B cell (primary cell): ENCODE results near the gene SOCS2. TPM values are rescaled to one million over a fixed set of nuclear protein-coding genes. Genes with fewer than 3 reads are reported as not detected.

Experiments
- ATAC-seq: fragments of 200-7000 bp; cut with Tn5 transposase; one replicate; pipeline ENCODE4 v1.10.0; 2021; ENCODE audit warnings: low read depth, mild to moderate bottlenecking, moderate number of reproducible peaks, moderate library complexity
- CTCF ChIA-PET: fragments of 350-600 bp; sonication (Branson Sonifier 250); formaldehyde crosslinking; loops from one replicate; lab custom pipeline; 2021; ENCODE audit warnings: antibody characterized with exemption, inconsistent platforms; lab: Charles Lee
- POLR2A ChIA-PET: fragments of 350-600 bp; sonication (Branson Sonifier 250); formaldehyde crosslinking; loops from one replicate; lab custom pipeline; 2021; ENCODE audit warnings: antibody characterized with exemption; lab: Charles Lee
- DNase-seq: peaks from one replicate; pipeline ENCODE4 v3.0.0; 2013
- H2AFZ ChIP-seq: 2 replicates; pipeline ENCODE4 v1.6.1; 2012; ENCODE audit warnings: mild to moderate bottlenecking, low read depth, low read length; ENCODE audit not compliant: insufficient read depth, poor library complexity, severe bottlenecking
- H3K27ac ChIP-seq, 2 donors: 1 replicate in 1 of 2; 2 replicates in 1 of 2; pipeline ENCODE4 v1.5.1; 2012 to 2013; ENCODE audit warnings: low read length in 2 of 2, mild to moderate bottlenecking in 2 of 2, moderate library complexity in 1 of 2
- H3K27me3 ChIP-seq, 4 experiments: fragments of 200-600 bp in 1 of 4; sonication (generic) in 1 of 4; replicated peaks in 1 of 4; 1 replicate in 2 of 4; 2 replicates in 2 of 4; pipeline versions ENCODE4 v1.6.1 to v1.7.0; 2013 to 2016; ENCODE audit warnings: low read length in 3 of 4, mild to moderate bottlenecking in 2 of 4, mixed read lengths in 1 of 4, moderate library complexity in 1 of 4; ENCODE audit not compliant: insufficient read depth in 4 of 4, control insufficient read depth in 3 of 4; ENCODE audit errors: control extremely low read depth in 1 of 4
- H3K36me3 ChIP-seq, 2 experiments: replicated peaks in 1 of 2; 1 replicate in 1 of 2; 2 replicates in 1 of 2; pipeline versions ENCODE4 v1.6.1 to v1.7.1; 2013; ENCODE audit warnings: low read length in 1 of 2; ENCODE audit not compliant: insufficient read depth in 2 of 2, control insufficient read depth in 1 of 2; ENCODE audit errors: control extremely low read depth in 1 of 2, extremely low read depth in 1 of 2
- H3K4me1 ChIP-seq, 2 donors: fragments of 200-600 bp in 1 of 2; sonication (generic) in 1 of 2; 1 replicate in 1 of 2; 2 replicates in 1 of 2; pipeline versions ENCODE4 v1.5.1 to v1.6.1; 2013 to 2017; ENCODE audit warnings: low read length in 2 of 2; ENCODE audit not compliant: control insufficient read depth in 2 of 2, insufficient read depth in 2 of 2
- H3K4me2 ChIP-seq: replicated peaks from 2 replicates; pipeline ENCODE3; 2012; ENCODE audit warnings: mild to moderate bottlenecking, low read depth, low read length; ENCODE audit not compliant: poor library complexity, severe bottlenecking
- H3K4me3 ChIP-seq, 5 experiments: fragments of 200-600 bp in 1 of 5; sonication (generic) in 1 of 5; 1 replicate in 3 of 5; 2 replicates in 2 of 5; pipeline versions ENCODE4 v1.5.1 to v1.7.0; 2011 to 2016; ENCODE audit warnings: low read length in 4 of 5, mild to moderate bottlenecking in 4 of 5, low read depth in 2 of 5, control low read depth in 1 of 5, moderate library complexity in 1 of 5; ENCODE audit not compliant: insufficient read depth in 1 of 5; ENCODE audit errors: control extremely low read depth in 1 of 5, extremely low read depth in 1 of 5
- H3K79me2 ChIP-seq: fragments of 200-600 bp; sonication (generic); one replicate; pipeline ENCODE4 v1.6.0; 2016; ENCODE audit warnings: low read length; ENCODE audit not compliant: control insufficient read depth, insufficient read depth
- H3K9ac ChIP-seq: fragments of 200-600 bp; sonication (generic); 2 replicates; pipeline ENCODE4 v1.6.1; 2017; ENCODE audit warnings: mild to moderate bottlenecking, low read length, moderate library complexity
- H3K9me3 ChIP-seq, 3 donors: one replicate each; pipeline versions ENCODE4 v1.6.1 to v1.7.1; 2013; ENCODE audit warnings: low read length in 2 of 3; ENCODE audit not compliant: control insufficient read depth in 2 of 3, insufficient read depth in 1 of 3; ENCODE audit errors: control extremely low read depth in 1 of 3
- H4K20me1 ChIP-seq: 2 replicates; pipeline ENCODE4 v1.6.0; 2012; ENCODE audit warnings: mild to moderate bottlenecking, low read length; ENCODE audit not compliant: insufficient read depth, control insufficient read depth, poor library complexity, severe bottlenecking
- H3K27ac Mint-ChIP-seq: one replicate; pipeline ENCODE4 v1.8.0; 2021; ENCODE audit warnings: mixed read lengths
- H3K27me3 Mint-ChIP-seq: one replicate; pipeline ENCODE4 v1.8.0; 2021; ENCODE audit warnings: mixed read lengths
- H3K4me1 Mint-ChIP-seq: one replicate; pipeline ENCODE4 v1.8.0; 2021; ENCODE audit warnings: mixed read lengths
- H3K4me3 Mint-ChIP-seq: one replicate; pipeline ENCODE4 v1.8.0; 2021; ENCODE audit warnings: mixed read lengths
- H3K9me3 Mint-ChIP-seq: one replicate; pipeline ENCODE4 v1.8.0; 2022; ENCODE audit warnings: mixed read lengths; ENCODE audit not compliant: insufficient read depth
- EZH2 ChIP-seq: IDR thresholded peaks from 2 replicates; pipeline ENCODE4 v1.6.1; 2012; ENCODE audit warnings: borderline replicate concordance, low read depth, mild to moderate bottlenecking, moderate library complexity, low read length; ENCODE audit not compliant: insufficient read depth, poor library complexity, severe bottlenecking
- WGBS: methylation state at CpG from one replicate; pipeline ENCODE4 v1.1.5; 2013; ENCODE audit warnings: missing lambda C conversion rate; ENCODE audit not compliant: insufficient coverage; 5-methylcytosine and 5-hydroxymethylcytosine counted together
- intact Hi-C: fragments of 100-400 bp; cut with micrococcal nuclease; formaldehyde crosslinking; loops from one replicate; pipeline ENCODE4 v1.10.0; 2022
- polyA plus RNA-seq: library from polyadenylated mRNA; depleted of rRNA; stranded (reverse); fragments of >200 nt; gene quantifications from 2 replicates; pipeline ENCODE4 v1.2.3, GENCODE V29; 2012
- total RNA-seq, 2 donors: library from RNA; stranded (reverse); fragments of 120-200 nt in 1 of 2; gene quantifications; 1 replicate in 1 of 2; 2 replicates in 1 of 2; pipeline versions ENCODE4 v1.2.3 to v1.2.4, GENCODE V29; 2013 to 2022
- TF ChIP-seq, protein P1 (sequence below): fragments of 200-600 bp; IDR thresholded peaks from one replicate; pipeline ENCODE4 v1.8.0; 2022; ENCODE audit warnings: antibody characterized with exemption, mild to moderate bottlenecking

Gene SOCS2
- total and polyA plus RNA-seq, 2 donors (not counting 1 experiment from before 2014, with no cell fraction given), result 1.3 to 1.6 TPM

DNA sequence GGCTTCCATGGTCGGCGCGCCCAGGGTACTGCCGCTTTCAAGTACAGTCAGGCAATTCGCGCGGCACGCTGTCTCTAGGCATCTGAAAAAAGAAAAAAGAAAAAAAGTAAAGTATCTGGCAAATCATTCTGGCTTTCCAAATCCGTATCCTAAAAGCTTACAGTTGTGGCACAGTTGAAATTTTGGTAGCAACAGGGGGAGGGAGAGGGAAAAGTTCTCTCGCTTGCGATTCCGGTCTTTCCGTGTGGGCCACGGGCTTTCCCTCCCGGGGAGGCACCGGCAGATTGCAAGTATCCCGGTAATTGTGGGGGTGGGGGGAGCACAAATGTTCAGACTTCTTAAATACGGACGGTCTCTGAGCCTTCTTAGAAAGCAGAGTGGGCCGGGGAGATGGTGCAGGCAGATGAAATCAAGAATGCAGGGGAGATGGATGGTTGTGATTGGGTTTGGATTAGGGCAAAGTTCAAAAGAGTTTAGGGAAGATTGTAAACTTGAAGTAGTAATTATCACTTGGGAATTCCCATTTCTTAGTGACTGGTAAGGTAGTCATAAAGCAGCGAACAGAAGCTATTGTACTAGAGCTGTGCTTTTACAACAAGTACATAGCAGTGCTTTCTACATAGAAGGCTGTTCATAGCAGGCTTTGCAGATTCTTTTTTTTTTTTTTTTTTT lies 1.2 kb downstream of the SOCS2 start:
- no peaks in the 10 kb centered on the region for H3K36me3 ChIP-seq
- CTCF ChIA-PET, result interaction anchor here (1.6 to 11.7 kb wide), 4 partner anchors 18 to 528 kb away, joined by 5 to 189 read pairs (median 14); no protein-coding TSS in a partner anchor
- DNase-seq, result no peak
- peaks cover 0 to 63% (median 50%) of the 10 kb centered on the region in 4 experiments for H3K27me3 ChIP-seq
- WGBS, result 2% methylated on average over 20 of the region's 21 CpGs
- intact Hi-C loops, result loop anchor here (1.0 to 10.0 kb wide), 6 partner anchors 17 to 891 kb away; partner anchors contain the start of genes EEA1, NUDT4 and UBE2N
- peaks cover 0 to 16% (median 0%) of the 10 kb centered on the region in 3 donors for H3K9me3 ChIP-seq
- H3K4me2 ChIP-seq, result peak overlapping the region; percentile 98
- peak overlapping the region in 4 of 5 experiments; percentile 9 to 69 (median 61) for H3K4me3 ChIP-seq
- no peak for ATAC-seq
- Mint-ChIP-seq H3K4me3 (peak overlapping the region; percentile 88), H3K9me3 (no peaks in the 10 kb centered on the region), H3K4me1 (peaks cover 21% of the 10 kb centered on the region), H3K27me3 (peaks cover 53% of the 10 kb centered on the region), H3K27ac (peak overlapping the region; percentile 2)
- POLR2A ChIA-PET, result interaction anchor here (0.5 to 0.7 kb wide), 2 partner anchors 404 to 1819 kb away, joined by 4 to 6 read pairs; no protein-coding TSS in a partner anchor
- no peak overlapping the region for H3K27ac ChIP-seq
- H2AFZ ChIP-seq, result peak overlapping the region; percentile 6
- H3K4me1 ChIP-seq, result peaks cover 26 to 33% of the 10 kb centered on the region in 2 donors
- no peaks in the 10 kb centered on the region for H4K20me1 ChIP-seq
- TF ChIP-seq, protein P1, sequence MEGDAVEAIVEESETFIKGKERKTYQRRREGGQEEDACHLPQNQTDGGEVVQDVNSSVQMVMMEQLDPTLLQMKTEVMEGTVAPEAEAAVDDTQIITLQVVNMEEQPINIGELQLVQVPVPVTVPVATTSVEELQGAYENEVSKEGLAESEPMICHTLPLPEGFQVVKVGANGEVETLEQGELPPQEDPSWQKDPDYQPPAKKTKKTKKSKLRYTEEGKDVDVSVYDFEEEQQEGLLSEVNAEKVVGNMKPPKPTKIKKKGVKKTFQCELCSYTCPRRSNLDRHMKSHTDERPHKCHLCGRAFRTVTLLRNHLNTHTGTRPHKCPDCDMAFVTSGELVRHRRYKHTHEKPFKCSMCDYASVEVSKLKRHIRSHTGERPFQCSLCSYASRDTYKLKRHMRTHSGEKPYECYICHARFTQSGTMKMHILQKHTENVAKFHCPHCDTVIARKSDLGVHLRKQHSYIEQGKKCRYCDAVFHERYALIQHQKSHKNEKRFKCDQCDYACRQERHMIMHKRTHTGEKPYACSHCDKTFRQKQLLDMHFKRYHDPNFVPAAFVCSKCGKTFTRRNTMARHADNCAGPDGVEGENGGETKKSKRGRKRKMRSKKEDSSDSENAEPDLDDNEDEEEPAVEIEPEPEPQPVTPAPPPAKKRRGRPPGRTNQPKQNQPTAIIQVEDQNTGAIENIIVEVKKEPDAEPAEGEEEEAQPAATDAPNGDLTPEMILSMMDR, result no peak
- TF ChIP-seq EZH2, result peak; percentile 5
- H3K79me2 ChIP-seq, result no peaks in the 10 kb centered on the region
- H3K9ac ChIP-seq, result no peak overlapping the region

DNA sequence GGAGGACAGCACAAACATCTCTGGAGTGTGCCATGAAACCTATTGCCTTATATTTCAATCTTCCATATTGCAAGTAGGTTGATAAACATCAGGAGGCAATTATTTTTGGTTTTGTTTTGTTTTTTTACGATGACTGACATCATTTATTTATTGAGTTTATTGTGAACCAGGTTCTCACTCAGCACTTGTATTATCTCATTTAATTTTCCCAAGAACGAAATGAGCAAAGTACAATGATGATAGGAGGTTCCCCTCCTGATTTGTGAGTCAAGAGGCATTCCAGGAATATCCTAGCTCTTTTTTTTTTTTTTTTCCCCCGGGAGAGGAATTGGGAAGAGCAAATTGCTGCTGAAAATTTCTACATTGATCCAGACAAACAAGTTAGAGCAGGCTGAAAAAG lies 4.7 kb downstream of the SOCS2 start:
- no peaks in the 10 kb centered on the region for H4K20me1 ChIP-seq
- TF ChIP-seq, protein P1, result no peak
- TF ChIP-seq EZH2, result no peak
- Mint-ChIP-seq H3K27ac (no peak overlapping the region), H3K27me3 (peaks cover 72% of the 10 kb centered on the region), H3K9me3 (no peaks in the 10 kb centered on the region), H3K4me3 (no peak overlapping the region), H3K4me1 (peaks cover 15% of the 10 kb centered on the region)
- H3K4me3 ChIP-seq, result no peak overlapping the region
- H3K4me1 ChIP-seq, result peaks cover 17 to 23% of the 10 kb centered on the region in 2 donors
- no peak overlapping the region for H3K9ac ChIP-seq
- H3K27ac ChIP-seq, result no peak overlapping the region
- no peak overlapping the region for H3K4me2 ChIP-seq
- intact Hi-C loops, result loop anchor here (10.0 kb wide), 2 partner anchors 652 to 888 kb away; partner anchors contain the start of gene EEA1
- no peak overlapping the region for H2AFZ ChIP-seq
- ChIA-PET POLR2A (no interaction called here), CTCF (interaction anchor here (1.2 to 1.5 kb wide), 2 partner anchors 75 to 523 kb away, joined by 3 to 4 read pairs; no protein-coding TSS in a partner anchor)
- peaks cover 0 to 9% (median 0%) of the 10 kb centered on the region in 3 donors for H3K9me3 ChIP-seq
- no peaks in the 10 kb centered on the region for H3K36me3 ChIP-seq
- no peak for ATAC-seq
- no CpG with 5 or more reads among the region's 3 CpGs for WGBS
- H3K79me2 ChIP-seq, result no peaks in the 10 kb centered on the region
- peaks cover 0 to 52% (median 44%) of the 10 kb centered on the region in 4 experiments for H3K27me3 ChIP-seq
- no peak for DNase-seq
